Stimulated activated CD8-positive, alpha-beta memory T cell treated with anti-CD3 and anti-CD28 coated beads, Interleukin-12 subunit alpha, Interleukin-12 subunit beta, amount 100 ng/mL, for 4 hours (primary cell): ENCODE data around the gene RAB26.

Experiments used
- DNase-seq: peaks from one replicate; pipeline ENCODE4 v3.0.0-alpha.2; 2020; ENCODE audit warnings: low read depth

Gene RAB26

GRCh38 chr16:2159175-2159838 is 10.9 kb downstream of the RAB26 start:
- DNase-seq = no peak

GRCh38 chr16:2160915-2161551 is 12.6 kb downstream of the RAB26 start:
- no peak for DNase-seq

GRCh38 chr16:2161911-2162310 is 13.5 kb downstream of the RAB26 start:
- DNase-seq = no peak

- DNase-seq = no peak
Observed at GRCh38 chr16:2162676-2163118, 14.3 kb downstream of the RAB26 start.

GRCh38 chr16:2163211-2163881 is 14.9 kb downstream of the RAB26 start:
- no peak for DNase-seq

- no peak for DNase-seq
Observed at GRCh38 chr16:2165861-2166260, 17.4 kb downstream of the RAB26 start.

- no peak for DNase-seq
Observed at GRCh38 chr16:2166263-2167067, 18.0 kb downstream of the RAB26 start.

- no peak for DNase-seq
Observed at GRCh38 chr16:2167068-2167638, 18.7 kb downstream of the RAB26 start.

- no peak for DNase-seq
Observed at GRCh38 chr16:2170080-2170479, 21.7 kb downstream of the RAB26 start.

GRCh38 chr16:2170587-2171435 is 22.4 kb downstream of the RAB26 start:
- DNase-seq = no peak

- no peak for DNase-seq
Observed at GRCh38 chr16:2171601-2172178, 23.3 kb downstream of the RAB26 start.

GRCh38 chr16:2172688-2173335 is 24.4 kb downstream of the RAB26 start:
- no peak for DNase-seq

GRCh38 chr16:2173366-2173765 is 24.9 kb downstream of the RAB26 start:
- no peak for DNase-seq

- DNase-seq = no peak
Observed at GRCh38 chr16:2173916-2174315, 25.5 kb downstream of the RAB26 start.

- DNase-seq = no peak
Observed at GRCh38 chr16:2174396-2175131, 26.1 kb downstream of the RAB26 start.

- DNase-seq = no peak
Observed at GRCh38 chr16:2175454-2175853, 27.0 kb downstream of the RAB26 start.

GRCh38 chr16:2176047-2176446 is 27.6 kb downstream of the RAB26 start:
- no peak for DNase-seq

GRCh38 chr16:2177101-2177500 is 28.7 kb downstream of the RAB26 start:
- no peak for DNase-seq

- no peak for DNase-seq
Observed at GRCh38 chr16:2177561-2177960, 29.1 kb downstream of the RAB26 start.
